SK-N-SH (cell line): ENCODE measurements around the gene IDH3G. TPM values are rescaled to one million over a fixed set of nuclear protein-coding genes. Genes with fewer than 3 reads are reported as not detected.

Source experiments
- CTCF ChIA-PET: fragments of 300-600, 350-600 bp; formaldehyde crosslinking; extraction: SDS; loops from one replicate; lab custom pipeline; 2021; lab: Yijun Ruan, JAX
- POLR2A ChIA-PET: fragments of 350-600 bp; sonication (Branson Sonifier 250); formaldehyde crosslinking; extraction: SDS; loops from one replicate; lab custom pipeline; 2020; ENCODE audit warnings: antibody characterized with exemption, inconsistent platforms; lab: Yijun Ruan, JAX
- DNase-seq: peaks from one replicate; pipeline ENCODE4 v3.0.0; 2012
- H2AFZ ChIP-seq: fragments of 200-600 bp; sonication (generic); 2 replicates; pipeline ENCODE4 v1.8.1; 2016; ENCODE audit warnings: antibody characterized with exemption, mild to moderate bottlenecking, low read depth
- H3F3A ChIP-seq: fragments of 200-600 bp; sonication (generic); replicated peaks from 2 replicates; pipeline ENCODE3; 2016; ENCODE audit warnings: antibody characterized with exemption, mild to moderate bottlenecking; ENCODE audit not compliant: insufficient read depth
- H3K27ac ChIP-seq, 2 experiments: fragments of 200-500 bp in 1 of 2; fragments of 200-600 bp in 1 of 2; sonication (Bioruptor generic) in 1 of 2; sonication (generic), shearing (Covaris generic) in 1 of 2; 2 replicates each; pipeline versions ENCODE4 v1.5.1 to v1.6.1; 2014 to 2016; ENCODE audit warnings: low read depth in 2 of 2, inconsistent platforms in 1 of 2, low read length in 1 of 2, mild to moderate bottlenecking in 1 of 2, mixed read lengths in 1 of 2
- H3K27me3 ChIP-seq: fragments of 200-600 bp; sonication (generic), shearing (Covaris generic); 2 replicates; pipeline ENCODE4 v1.6.1; 2016; ENCODE audit warnings: mixed run types; ENCODE audit not compliant: insufficient read depth
- H3K36me3 ChIP-seq, 2 experiments: fragments of 200-500 bp in 1 of 2; fragments of 200-600 bp in 1 of 2; sonication (Bioruptor generic) in 1 of 2; sonication (generic) in 1 of 2; replicated peaks in 1 of 2; 2 replicates each; pipeline versions ENCODE3 to v1.5.1; 2014 to 2016; ENCODE audit warnings: low read length in 1 of 2, mild to moderate bottlenecking in 1 of 2; ENCODE audit not compliant: insufficient read depth in 2 of 2, control insufficient read depth in 1 of 2
- H3K4me1 ChIP-seq, 2 experiments: fragments of 200-500 bp in 1 of 2; fragments of 200-600 bp in 1 of 2; sonication (Bioruptor generic) in 1 of 2; sonication (generic), shearing (Covaris generic) in 1 of 2; 2 replicates each; pipeline versions ENCODE4 v1.5.1 to v1.6.1; 2014 to 2016; ENCODE audit warnings: low read depth in 1 of 2, low read length in 1 of 2, mixed run types in 1 of 2; ENCODE audit not compliant: insufficient read depth in 2 of 2, control insufficient read depth in 1 of 2
- H3K4me2 ChIP-seq: fragments of 200-600 bp; sonication (generic), shearing (Covaris generic); 2 replicates; pipeline ENCODE4 v1.6.1; 2017; ENCODE audit warnings: mixed run types
- H3K4me3 ChIP-seq, 2 experiments: fragments of 200-500 bp in 1 of 2; fragments of 200-600 bp in 1 of 2; sonication (Bioruptor generic) in 1 of 2; sonication (generic), shearing (Covaris generic) in 1 of 2; 2 replicates each; pipeline versions ENCODE4 v1.5.1 to v1.8.1; 2014 to 2016; ENCODE audit warnings: low read depth in 2 of 2, inconsistent platforms in 1 of 2, low read length in 1 of 2, mild to moderate bottlenecking in 1 of 2, mixed read lengths in 1 of 2, moderate library complexity in 1 of 2
- H3K79me2 ChIP-seq: fragments of 200-600 bp; sonication (generic); 2 replicates; pipeline ENCODE4 v1.8.1; 2017; ENCODE audit warnings: mild to moderate bottlenecking; ENCODE audit not compliant: insufficient read depth
- H3K9ac ChIP-seq: fragments of 200-600 bp; sonication (generic); 2 replicates; pipeline ENCODE4 v1.6.1; 2017; ENCODE audit warnings: mixed run types
- H3K9me2 ChIP-seq: fragments of 200-600 bp; sonication (generic); 2 replicates; pipeline ENCODE4 v1.6.1; 2017; ENCODE audit warnings: mixed run types
- H3K9me3 ChIP-seq: fragments of 200-600 bp; sonication (generic); 2 replicates; pipeline ENCODE4 v1.6.1; 2017; ENCODE audit warnings: mixed run types, mild to moderate bottlenecking, moderate library complexity
- H4K20me1 ChIP-seq: fragments of 200-600 bp; sonication (generic); 2 replicates; pipeline ENCODE4 v1.6.1; 2017; ENCODE audit warnings: mild to moderate bottlenecking, mixed run types; ENCODE audit not compliant: insufficient read depth
- GABPA ChIP-seq: IDR thresholded peaks from 2 replicates; pipeline ENCODE4 v1.4.0; 2012; ENCODE audit warnings: low read depth, mild to moderate bottlenecking
- MEF2A ChIP-seq: IDR thresholded peaks from 2 replicates; pipeline ENCODE4 v1.4.0; 2012; ENCODE audit warnings: low read depth, borderline replicate concordance
- POLR2AphosphoS5 ChIP-seq: IDR thresholded peaks from 2 replicates; pipeline ENCODE4 v1.6.1; 2012; ENCODE audit warnings: low read depth, low read length
- RXRA ChIP-seq: IDR thresholded peaks from 2 replicates; pipeline ENCODE4 v1.4.0; 2012; ENCODE audit warnings: low read depth, mild to moderate bottlenecking, borderline replicate concordance
- SIN3A ChIP-seq: IDR thresholded peaks from 2 replicates; pipeline ENCODE4 v1.6.1; 2012; ENCODE audit warnings: low read depth, mild to moderate bottlenecking, low read length, moderate library complexity, borderline replicate concordance
- TEAD4 ChIP-seq: IDR thresholded peaks from 2 replicates; pipeline ENCODE4 v1.4.0; 2012; ENCODE audit warnings: mild to moderate bottlenecking, borderline replicate concordance; ENCODE audit not compliant: insufficient read depth
- YY1 ChIP-seq: IDR thresholded peaks from 2 replicates; pipeline ENCODE4 v1.4.0; 2012; ENCODE audit warnings: low read depth, mild to moderate bottlenecking
- WGBS: methylation state at CpG from one replicate; pipeline ENCODE4 v1.1.6; 2017; ENCODE audit warnings: low lambda C conversion rate; 5-methylcytosine and 5-hydroxymethylcytosine counted together
- polyA plus RNA-seq, 3 experiments: library from polyadenylated mRNA; depleted of rRNA; stranded (reverse); fragments of >200 nt; gene quantifications; 2 replicates each; pipeline ENCODE4 v1.2.3, GENCODE V29; 2012
- TF ChIP-seq, protein P1 (sequence below): IDR thresholded peaks from 2 replicates; pipeline ENCODE4 v1.6.1; 2012; ENCODE audit warnings: mild to moderate bottlenecking, low read depth, low read length, moderate library complexity
- TF ChIP-seq, protein P2 (sequence below): IDR thresholded peaks from 2 replicates; pipeline ENCODE4 v1.4.0; 2012; ENCODE audit warnings: low read depth, borderline replicate concordance
- TF ChIP-seq, protein P3 (sequence below): fragments of 150-350 bp; IDR thresholded peaks from 2 replicates; pipeline ENCODE4 v1.6.1; 2017; ENCODE audit warnings: antibody characterized with exemption, low read length, low read depth, borderline replicate concordance

Gene IDH3G
- polyA plus RNA-seq, 1 of the 3 experiments (the other 2 are of a cell fraction), result 107 TPM

DNA sequence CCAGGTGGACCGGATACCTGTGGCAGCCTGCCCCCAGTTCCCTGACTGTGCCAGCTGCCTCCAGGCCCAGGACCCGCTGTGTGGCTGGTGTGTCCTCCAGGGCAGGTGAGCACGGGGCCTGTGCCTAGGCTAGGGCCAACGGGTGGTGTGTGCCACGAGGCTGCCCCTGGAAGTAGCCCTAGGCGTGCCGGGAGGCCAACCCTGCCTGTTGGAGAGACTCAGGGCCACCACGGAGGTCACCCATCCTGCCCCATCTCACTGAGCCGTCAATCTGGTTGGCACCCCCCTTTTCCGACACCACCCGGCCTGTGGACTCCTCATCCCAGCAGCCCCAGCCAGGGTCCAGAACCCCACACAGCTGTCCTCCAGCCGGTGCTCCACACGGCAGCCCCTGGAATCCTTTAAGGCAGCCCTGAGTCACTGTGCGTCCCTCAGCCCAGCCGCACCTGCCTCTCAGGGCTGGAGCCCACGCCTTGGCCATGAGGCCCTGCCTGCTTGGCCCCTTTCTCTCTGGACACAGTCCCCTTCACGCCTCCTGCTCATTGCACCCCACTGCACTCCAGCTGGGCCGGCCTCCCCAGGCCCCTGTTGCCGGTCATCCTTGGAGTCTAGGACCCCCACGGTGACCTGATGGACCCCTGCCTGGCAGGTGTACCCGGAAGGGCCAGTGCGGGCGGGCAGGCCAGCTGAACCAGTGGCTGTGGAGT is 24.9 kb downstream of the IDH3G start:
- no peak for TF ChIP-seq POLR2AphosphoS5
- TF ChIP-seq MEF2A, result no peak
- TF ChIP-seq TEAD4, result no peak
- TF ChIP-seq RXRA, result no peak
- TF ChIP-seq, protein P1, sequence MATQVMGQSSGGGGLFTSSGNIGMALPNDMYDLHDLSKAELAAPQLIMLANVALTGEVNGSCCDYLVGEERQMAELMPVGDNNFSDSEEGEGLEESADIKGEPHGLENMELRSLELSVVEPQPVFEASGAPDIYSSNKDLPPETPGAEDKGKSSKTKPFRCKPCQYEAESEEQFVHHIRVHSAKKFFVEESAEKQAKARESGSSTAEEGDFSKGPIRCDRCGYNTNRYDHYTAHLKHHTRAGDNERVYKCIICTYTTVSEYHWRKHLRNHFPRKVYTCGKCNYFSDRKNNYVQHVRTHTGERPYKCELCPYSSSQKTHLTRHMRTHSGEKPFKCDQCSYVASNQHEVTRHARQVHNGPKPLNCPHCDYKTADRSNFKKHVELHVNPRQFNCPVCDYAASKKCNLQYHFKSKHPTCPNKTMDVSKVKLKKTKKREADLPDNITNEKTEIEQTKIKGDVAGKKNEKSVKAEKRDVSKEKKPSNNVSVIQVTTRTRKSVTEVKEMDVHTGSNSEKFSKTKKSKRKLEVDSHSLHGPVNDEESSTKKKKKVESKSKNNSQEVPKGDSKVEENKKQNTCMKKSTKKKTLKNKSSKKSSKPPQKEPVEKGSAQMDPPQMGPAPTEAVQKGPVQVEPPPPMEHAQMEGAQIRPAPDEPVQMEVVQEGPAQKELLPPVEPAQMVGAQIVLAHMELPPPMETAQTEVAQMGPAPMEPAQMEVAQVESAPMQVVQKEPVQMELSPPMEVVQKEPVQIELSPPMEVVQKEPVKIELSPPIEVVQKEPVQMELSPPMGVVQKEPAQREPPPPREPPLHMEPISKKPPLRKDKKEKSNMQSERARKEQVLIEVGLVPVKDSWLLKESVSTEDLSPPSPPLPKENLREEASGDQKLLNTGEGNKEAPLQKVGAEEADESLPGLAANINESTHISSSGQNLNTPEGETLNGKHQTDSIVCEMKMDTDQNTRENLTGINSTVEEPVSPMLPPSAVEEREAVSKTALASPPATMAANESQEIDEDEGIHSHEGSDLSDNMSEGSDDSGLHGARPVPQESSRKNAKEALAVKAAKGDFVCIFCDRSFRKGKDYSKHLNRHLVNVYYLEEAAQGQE, result no peak
- TF ChIP-seq, protein P2, sequence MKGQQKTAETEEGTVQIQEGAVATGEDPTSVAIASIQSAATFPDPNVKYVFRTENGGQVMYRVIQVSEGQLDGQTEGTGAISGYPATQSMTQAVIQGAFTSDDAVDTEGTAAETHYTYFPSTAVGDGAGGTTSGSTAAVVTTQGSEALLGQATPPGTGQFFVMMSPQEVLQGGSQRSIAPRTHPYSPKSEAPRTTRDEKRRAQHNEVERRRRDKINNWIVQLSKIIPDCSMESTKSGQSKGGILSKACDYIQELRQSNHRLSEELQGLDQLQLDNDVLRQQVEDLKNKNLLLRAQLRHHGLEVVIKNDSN, result no peak
- TF ChIP-seq, protein P3, sequence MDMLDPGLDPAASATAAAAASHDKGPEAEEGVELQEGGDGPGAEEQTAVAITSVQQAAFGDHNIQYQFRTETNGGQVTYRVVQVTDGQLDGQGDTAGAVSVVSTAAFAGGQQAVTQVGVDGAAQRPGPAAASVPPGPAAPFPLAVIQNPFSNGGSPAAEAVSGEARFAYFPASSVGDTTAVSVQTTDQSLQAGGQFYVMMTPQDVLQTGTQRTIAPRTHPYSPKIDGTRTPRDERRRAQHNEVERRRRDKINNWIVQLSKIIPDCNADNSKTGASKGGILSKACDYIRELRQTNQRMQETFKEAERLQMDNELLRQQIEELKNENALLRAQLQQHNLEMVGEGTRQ, result no peak
- TF ChIP-seq GABPA, result no peak
- TF ChIP-seq SIN3A, result no peak
- TF ChIP-seq YY1, result no peak
- 0 out of 2 replicates have a peak, but pooled peaks cover 6% of the 10 kb centered on the region for H4K20me1 ChIP-seq
- DNase-seq, result peak; percentile 12
- H2AFZ ChIP-seq, result no peak overlapping the region
- H3K79me2 ChIP-seq, result peaks cover 6% of the 10 kb centered on the region; the same call in 1 of the 2 replicates
- peaks cover 2 to 24% of the 10 kb centered on the region in 2 experiments; a peak in 1 of 4 replicates for H3K4me1 ChIP-seq
- H3K4me2 ChIP-seq, result no peak overlapping the region
- ChIA-PET POLR2A (no interaction called here), CTCF (no interaction called here)
- no peaks in the 10 kb centered on the region for H3K27me3 ChIP-seq
- H3K36me3 ChIP-seq, result peaks cover 0 to 4% of the 10 kb centered on the region in 2 experiments
- H3K4me3 ChIP-seq, result no peak overlapping the region
- WGBS, result 40% methylated on average over 11 of the region's 23 CpGs
- no peaks in the 10 kb centered on the region for H3F3A ChIP-seq
- H3K9me3 ChIP-seq, result no peaks in the 10 kb centered on the region
- no peaks in the 10 kb centered on the region for H3K9me2 ChIP-seq
- H3K27ac ChIP-seq, result no peak overlapping the region
- no peak overlapping the region for H3K9ac ChIP-seq
